AG09309 (cell line): Measurements from ENCODE around the gene PSMB11.
"Not testable (repeated sequence)": the region's sequence is repeated elsewhere in the genome, so short reads cannot be mapped to it uniquely, and the experiment has no call there.

Experiments
- DNase-seq: peaks from one replicate; pipeline ENCODE4 v3.0.0-alpha.2; 2010; ENCODE audit warnings: low read depth
- H3K4me3 ChIP-seq: 2 replicates; pipeline ENCODE4 v1.5.1; 2011; ENCODE audit warnings: mild to moderate bottlenecking, low read depth, low read length, moderate library complexity; ENCODE audit not compliant: control insufficient read depth
- TF ChIP-seq, protein P1 (sequence below): IDR thresholded peaks from 2 replicates; pipeline ENCODE4 v1.5.1; 2011; ENCODE audit warnings: mild to moderate bottlenecking, low read depth, low read length, inconsistent platforms; ENCODE audit not compliant: insufficient read depth, control insufficient read depth; ENCODE audit errors: missing control alignments

The PSMB11 gene

DNA sequence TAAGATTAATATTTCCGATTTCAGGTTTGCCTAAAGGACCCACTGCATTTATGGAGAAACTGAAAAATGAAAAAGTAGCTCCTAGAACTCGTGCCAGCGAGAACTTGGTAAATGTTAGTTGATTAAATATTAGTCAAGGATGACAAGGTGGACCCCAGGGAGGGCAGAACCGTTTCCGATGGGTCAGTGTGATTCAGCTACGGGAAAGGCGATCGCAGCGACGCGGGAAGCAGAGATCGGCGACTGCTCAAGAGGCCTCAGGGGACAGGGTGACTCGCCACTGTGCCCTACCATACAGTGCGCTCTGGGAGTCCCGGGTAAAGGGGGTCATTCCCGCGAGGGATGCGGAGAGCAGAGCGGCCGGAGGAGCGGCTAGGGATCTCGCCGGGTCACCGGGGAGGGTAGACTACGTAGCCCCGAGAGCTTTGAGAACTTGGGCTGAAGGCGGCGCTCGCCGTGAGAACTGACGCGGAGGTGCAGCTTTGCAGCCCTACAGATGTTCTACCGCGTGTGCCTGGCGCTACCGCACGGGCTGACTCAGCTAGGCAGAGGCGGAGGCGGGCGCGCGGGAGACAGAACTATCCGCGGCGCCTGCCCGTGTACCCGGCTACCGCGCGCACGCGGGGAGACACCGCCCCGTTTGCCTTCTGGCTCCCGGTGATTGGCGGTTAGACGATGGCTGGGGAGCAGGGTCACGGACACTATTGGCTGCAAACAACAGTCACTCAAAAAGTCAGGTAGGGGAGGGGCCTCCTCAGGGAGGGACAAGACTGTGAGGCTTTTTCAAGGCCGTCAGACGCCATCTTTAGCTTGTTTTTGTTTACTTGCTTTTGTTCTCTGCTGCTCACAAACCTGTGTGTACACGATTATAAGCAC lies 35.2 kb upstream of the PSMB11 start:
- peak; percentile 92 for DNase-seq
- TF ChIP-seq, protein P1, sequence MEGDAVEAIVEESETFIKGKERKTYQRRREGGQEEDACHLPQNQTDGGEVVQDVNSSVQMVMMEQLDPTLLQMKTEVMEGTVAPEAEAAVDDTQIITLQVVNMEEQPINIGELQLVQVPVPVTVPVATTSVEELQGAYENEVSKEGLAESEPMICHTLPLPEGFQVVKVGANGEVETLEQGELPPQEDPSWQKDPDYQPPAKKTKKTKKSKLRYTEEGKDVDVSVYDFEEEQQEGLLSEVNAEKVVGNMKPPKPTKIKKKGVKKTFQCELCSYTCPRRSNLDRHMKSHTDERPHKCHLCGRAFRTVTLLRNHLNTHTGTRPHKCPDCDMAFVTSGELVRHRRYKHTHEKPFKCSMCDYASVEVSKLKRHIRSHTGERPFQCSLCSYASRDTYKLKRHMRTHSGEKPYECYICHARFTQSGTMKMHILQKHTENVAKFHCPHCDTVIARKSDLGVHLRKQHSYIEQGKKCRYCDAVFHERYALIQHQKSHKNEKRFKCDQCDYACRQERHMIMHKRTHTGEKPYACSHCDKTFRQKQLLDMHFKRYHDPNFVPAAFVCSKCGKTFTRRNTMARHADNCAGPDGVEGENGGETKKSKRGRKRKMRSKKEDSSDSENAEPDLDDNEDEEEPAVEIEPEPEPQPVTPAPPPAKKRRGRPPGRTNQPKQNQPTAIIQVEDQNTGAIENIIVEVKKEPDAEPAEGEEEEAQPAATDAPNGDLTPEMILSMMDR: peak; percentile 47
- H3K4me3 ChIP-seq: peak overlapping the region; percentile 75

DNA sequence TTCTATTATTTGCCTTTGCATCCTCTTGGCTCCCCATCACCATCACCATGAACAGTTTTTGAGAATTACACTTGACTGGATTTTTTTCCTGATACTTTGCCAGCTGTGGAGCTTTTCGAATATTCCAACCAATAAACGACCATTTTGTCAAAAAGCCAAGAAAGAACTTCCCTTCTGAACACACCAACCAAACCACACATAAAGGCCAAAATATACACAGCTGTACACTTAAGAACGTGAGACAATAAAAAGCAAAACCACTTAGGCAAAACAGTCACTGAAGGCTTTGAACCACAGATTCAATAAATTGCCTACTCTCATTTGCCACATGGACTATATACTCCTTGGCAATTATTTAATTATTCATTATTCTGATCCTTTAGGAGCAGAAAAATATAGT lies 33.2 kb upstream of the PSMB11 start:
- H3K4me3 ChIP-seq: no peak overlapping the region
- no peak for DNase-seq
- TF ChIP-seq, protein P1: no peak

DNA sequence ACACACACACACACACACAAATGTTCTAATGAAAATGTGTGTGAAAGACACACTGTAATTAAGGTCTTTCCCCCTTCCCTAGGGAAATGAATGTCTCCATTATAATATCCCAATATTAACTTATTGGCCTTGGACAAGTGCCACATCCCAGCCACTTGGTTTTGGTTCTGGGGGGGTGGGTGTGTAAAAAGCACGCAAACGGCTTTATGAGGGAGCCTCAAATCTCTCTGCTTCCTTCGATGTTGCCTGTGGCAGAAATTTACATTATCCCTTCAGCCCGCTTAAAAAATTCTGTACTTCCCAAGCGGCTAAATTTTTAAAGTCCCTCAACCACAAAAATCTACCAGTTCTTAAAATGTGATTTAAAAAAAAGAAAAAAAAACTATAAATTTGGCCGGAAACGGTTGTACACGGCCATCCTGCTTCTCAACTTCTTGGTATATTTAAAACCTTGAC lies 32.5 kb upstream of the PSMB11 start:
- DNase-seq: no peak
- TF ChIP-seq, protein P1: no peak
- peak overlapping the region; percentile 50 for H3K4me3 ChIP-seq

DNA sequence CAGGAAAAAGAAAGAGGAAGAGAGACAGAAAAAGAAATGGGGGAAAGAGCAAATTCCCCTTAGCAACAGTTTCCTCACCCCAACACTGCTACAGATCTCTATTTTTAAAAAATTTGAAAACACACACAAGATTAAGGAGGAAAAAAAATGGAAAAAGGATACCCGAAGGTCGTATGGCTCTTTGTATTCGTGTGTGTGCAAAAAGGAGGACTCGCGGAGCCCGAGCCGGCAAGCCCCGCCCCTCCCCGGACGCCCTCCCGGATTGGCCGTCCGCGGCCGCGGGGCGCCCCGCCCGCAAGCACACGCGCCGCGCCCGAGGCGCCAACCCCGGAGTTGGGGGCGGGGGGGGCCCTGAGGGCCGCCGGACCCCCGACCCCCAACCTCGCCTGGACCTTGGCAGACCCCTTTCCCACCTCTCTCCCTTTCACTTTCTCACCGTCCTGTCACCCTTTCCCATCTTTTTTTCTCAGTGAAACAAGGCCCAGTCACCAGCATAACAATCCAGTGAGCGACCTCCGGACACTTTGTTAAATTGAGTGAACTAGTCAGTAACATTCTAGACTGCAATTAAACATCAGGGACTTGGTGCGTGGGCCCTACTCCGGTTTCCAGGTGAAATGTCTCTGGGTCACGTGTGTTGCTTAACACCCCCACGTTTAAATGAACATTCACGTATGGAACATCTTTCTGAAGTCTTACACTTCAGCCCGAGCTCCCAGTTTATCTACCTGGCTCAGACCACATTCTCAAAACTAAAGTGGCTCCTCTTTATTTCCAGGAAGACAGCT lies 31.9 kb upstream of the PSMB11 start, which contains the start of gene C14orf93:
C14orf93 (minus strand) TSS at position 205 of the 788 bp plus-strand sequence. CDS start 11,120 bp downstream, outside the sequence.
- peak within 1 kb of the TSS; percentile 50 for H3K4me3 ChIP-seq
- TF ChIP-seq, protein P1: no peak
- DNase-seq: no peak

DNA sequence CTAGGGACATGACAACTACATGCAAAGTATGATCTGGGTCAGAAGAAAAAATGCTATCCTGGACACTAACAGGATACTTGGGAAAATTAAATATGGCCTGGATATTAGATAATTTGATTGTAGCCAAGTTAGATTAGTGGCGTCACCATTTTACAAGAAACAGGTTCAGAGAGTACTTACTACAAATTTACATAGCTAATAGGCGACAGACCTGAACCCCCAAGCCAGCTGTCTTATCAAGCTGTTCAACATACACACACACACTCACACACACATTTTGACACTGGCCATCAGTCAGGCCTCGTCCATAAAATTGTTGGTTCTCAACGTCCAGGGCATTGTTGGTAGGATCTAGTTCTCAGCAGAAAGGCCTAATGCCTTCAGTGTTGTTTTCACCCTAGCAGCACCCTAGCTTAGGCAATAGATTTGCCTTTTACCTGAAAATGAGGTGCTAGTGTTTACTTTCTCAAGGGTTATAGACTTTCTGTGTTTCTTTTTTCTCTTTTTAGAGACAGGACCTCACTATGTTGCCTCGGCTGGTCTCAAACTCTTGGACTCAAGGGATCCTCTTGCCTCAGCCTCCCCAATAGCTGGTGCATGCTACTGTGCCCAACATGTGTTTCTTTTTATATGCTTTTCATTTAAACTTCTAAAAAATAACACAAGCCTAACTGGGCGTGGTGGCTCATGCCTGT lies 28.8 kb upstream of the PSMB11 start:
- TF ChIP-seq, protein P1: no peak
- H3K4me3 ChIP-seq: no peak overlapping the region
- DNase-seq: no peak

DNA sequence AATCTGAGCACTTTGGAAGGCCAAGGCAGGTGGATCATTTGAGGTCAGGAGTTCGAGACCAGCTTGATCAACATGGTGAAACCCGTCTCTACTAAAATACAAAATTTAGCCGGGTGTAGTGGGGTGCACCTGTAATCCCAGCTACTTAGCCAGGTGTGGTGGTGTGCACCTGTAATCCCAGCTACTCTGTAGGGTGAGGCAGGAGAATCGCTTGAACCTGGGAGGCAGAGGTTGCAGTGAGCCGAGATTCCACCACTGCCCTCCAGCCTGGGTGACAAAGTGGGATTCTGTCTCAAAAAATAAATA lies 28.3 kb upstream of the PSMB11 start:
- not testable (repeated sequence) for DNase-seq, H3K4me3 ChIP-seq
